GM08714 (cell line): ENCODE measurements around the gene KCTD8.
"Not testable (repeated sequence)": the region's sequence is repeated elsewhere in the genome, so short reads cannot be mapped to it uniquely, and the experiment has no call there.

Source experiments
- H3K4me3 ChIP-seq: fragments of 200-500 bp; sonication (Bioruptor generic); 2 replicates; pipeline ENCODE4 v1.5.1; 2014; ENCODE audit warnings: mild to moderate bottlenecking, low read length, inconsistent platforms
- ZNF274 ChIP-seq: IDR thresholded peaks from 2 replicates; pipeline ENCODE4 v1.6.1; 2012; ENCODE audit warnings: mild to moderate bottlenecking, low read depth, low read length

Gene KCTD8

DNA sequence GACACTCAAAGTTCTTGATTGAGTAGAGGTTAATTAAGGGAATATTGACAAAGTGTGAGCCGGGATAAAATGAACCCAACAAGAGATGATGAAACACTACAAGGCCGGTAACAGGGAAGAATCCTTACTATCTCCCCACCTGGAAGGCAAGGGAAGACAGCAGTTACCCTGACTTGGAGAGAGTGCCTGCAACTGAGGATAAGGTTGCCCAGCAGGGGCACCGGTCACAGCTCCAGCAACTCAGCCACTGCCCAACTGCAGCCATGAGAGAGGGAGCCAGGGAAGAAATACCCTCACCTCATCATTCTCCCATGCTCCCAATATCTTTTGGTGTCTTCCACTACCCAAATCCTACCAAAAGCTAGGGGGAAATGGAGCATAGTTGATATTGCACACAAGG lies 212.7 kb downstream of the KCTD8 start:
- no peak overlapping the region for H3K4me3 ChIP-seq
- no peak for TF ChIP-seq ZNF274

DNA sequence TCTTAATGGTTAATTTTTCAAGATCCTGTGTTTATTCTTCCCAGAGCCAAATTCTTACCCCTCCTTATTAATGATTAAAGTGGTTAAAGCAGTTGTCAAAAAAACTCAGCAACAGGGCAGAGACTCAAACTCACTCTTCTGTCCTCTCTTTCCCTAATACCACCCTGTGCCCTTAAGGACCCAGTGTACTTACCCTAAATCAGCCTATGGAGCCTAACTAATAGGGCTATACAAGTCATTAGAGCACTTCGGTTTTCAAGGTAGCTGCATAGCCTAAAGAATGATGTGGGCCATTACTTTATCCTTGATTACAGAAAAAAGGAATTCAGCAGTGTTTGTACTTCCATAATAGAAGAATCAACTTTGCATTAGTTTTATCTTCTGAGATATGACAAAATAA lies 216.3 kb downstream of the KCTD8 start:
- no peak for TF ChIP-seq ZNF274
- H3K4me3 ChIP-seq = no peak overlapping the region

DNA sequence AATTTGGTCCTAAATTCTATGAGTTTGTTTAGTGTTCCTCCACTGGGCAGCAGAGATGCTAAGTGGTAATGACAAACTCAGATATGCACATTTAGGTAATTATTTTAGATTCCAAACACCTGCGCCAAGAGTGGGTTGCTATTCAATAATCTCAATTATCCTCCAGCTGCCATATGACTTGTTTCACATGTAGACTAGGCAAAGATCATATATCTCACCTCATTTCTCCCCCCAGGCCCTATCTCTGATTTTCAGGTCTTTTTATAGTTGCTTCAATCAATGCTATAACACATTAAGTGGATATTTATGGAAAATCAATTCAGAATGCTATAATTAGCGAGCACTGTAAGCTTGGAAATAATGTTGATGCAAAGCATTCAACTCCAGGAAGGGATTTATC lies 217.6 kb downstream of the KCTD8 start:
- no peak overlapping the region for H3K4me3 ChIP-seq
- no peak for TF ChIP-seq ZNF274

DNA sequence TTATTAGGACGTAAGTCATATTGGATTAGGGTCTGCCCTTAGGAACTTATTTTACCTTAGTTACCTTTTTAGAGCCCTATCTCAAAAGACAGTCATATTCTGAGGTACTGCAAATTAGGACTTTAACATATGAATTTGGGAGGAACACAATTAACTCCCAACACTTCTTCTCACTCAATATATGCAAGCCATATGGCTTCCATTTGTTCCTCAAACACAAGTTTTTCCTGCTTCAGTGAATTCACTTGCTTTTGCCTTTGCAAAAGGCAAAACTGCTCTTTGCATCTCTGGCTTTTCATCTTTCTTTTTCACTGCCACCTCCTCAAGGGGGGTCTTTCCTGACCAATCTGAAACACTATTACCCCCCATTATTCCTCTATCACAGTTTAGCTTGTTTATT lies 220.3 kb downstream of the KCTD8 start:
- no peak for TF ChIP-seq ZNF274
- no peak overlapping the region for H3K4me3 ChIP-seq

DNA sequence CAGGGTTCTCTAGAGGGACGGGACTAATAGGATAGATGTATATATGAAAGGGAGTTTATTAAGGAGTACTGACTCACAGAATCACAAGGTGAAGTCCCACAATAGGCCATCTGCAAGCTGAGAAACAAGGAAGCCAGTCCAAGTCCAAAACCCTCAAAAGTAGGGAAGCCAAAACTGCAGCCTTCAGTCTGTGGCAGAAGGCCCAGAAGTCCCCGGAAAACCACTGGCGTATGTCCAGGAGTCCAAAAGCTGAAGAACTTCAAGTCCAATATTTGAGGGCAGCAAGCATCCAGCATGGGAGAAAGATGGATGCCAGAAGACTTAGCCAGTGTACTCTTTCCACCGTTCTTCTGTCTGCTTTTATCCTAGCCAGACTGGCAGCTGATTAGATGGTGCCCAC lies 227.2 kb downstream of the KCTD8 start:
- H3K4me3 ChIP-seq = no peak overlapping the region
- no peak for TF ChIP-seq ZNF274

DNA sequence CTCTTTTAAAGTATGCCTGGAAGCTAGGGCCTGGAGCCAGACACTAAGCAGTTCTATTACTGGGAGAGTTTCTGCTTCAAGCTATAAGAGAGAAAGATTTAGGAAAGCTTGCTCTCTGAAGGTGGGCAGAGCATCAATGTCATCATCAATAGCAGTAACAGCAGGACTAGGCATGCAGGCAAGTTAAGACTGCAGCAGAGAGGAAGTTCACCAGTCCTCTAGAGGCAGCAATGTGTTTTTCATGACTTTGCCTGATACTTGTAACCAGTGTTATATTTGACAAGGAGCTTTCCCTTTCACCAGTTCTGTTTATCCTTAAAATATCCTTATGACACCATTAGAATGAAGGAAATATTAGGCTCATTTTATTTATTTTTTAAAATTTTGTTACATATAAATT lies 237.9 kb downstream of the KCTD8 start:
- TF ChIP-seq ZNF274 = no peak
- H3K4me3 ChIP-seq = no peak overlapping the region

DNA sequence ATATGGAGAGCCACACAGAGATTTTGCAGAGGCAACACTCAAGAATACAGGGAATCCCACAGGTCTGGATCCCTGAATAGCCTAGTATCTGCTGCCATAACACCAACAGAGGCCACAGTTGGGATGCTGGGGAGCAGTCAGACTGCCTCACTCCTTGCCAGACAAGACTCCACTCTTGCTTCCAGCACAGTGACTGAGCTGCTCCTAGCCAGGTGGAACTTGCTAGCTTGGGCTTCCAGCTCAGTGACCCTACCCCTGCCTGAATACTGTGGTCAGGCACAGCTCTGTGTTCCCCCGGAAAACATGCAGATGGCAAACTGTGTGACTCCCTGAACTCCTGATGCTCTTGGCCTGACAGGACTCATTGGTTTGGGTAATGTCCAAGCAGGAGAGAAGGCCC lies 251.8 kb downstream of the KCTD8 start:
- TF ChIP-seq ZNF274 = no peak
- no peak overlapping the region for H3K4me3 ChIP-seq

DNA sequence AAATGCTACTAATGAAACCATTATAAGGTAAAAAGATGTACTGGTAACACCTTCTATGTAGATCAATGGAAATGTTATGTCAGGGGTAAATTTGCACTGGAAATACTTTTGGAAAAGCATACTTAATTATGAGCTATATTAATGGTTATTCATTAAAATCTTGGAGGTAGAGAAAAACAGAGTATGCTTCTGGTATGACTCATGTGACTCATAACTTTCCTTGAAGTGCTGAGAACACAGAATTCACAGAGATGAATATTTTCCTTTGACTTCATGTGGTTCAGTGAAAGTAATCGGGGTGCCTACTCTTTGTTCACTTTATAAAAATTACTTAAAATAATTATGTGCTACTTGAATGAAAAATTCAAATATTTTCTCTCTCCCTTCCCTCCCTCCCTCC lies 254.2 kb downstream of the KCTD8 start:
- H3K4me3 ChIP-seq = no peak overlapping the region
- TF ChIP-seq ZNF274 = no peak

DNA sequence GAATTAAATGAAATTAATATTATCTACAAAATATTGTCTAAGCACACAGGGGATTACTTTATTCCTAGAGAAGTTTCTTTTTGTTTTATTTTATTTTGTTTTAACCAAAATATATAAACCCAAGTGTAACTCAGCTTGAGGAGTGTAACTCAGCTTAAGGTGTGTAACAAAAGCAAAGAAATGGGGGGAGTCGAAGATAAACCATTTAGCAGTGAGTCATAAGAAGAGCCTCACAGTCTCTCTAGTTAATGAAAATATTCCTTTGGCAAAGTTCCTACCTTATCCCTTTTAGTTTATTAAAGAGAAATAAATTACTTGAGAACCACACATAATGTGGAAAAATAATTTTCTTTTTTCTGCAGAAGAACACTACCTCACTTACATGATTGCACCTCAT lies 261.8 kb downstream of the KCTD8 start:
- TF ChIP-seq ZNF274 = no peak
- no peak overlapping the region for H3K4me3 ChIP-seq

DNA sequence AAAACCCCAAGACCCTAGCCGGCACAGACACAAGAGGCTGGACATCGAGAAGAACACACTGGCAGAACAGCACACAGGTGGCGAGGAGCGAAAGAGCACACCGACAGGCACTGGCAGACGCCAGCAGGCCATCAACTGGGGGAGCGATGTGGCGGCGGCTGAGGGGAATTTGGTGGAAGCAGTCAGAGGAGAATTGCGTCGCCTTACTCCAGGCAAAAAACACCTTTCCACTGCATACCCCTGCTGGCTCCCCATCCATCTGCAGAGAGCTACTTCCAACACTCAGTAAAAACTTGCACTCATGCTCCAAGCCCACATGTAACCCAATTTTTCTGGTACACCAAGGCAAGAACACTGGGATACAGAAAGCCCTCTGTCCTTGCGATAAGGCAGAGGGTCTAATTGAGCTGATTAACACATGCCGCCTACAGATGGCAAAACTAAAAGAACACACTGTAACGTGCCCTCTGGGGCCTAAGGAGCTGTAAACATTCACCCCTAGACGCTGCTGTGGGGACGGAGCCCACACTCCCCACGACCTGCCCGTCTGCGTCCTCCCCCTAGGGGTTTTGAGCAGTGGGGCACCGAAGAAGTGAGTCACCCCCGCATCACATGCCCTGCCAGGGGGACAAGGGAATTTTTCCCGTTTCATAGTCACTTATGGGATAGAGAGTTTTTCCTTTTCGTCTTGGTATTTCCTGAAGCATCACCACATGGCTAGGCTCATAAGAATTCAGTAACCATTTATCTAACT lies 262.3 kb downstream of the KCTD8 start:
- no peak for TF ChIP-seq ZNF274
- H3K4me3 ChIP-seq = no peak overlapping the region

DNA sequence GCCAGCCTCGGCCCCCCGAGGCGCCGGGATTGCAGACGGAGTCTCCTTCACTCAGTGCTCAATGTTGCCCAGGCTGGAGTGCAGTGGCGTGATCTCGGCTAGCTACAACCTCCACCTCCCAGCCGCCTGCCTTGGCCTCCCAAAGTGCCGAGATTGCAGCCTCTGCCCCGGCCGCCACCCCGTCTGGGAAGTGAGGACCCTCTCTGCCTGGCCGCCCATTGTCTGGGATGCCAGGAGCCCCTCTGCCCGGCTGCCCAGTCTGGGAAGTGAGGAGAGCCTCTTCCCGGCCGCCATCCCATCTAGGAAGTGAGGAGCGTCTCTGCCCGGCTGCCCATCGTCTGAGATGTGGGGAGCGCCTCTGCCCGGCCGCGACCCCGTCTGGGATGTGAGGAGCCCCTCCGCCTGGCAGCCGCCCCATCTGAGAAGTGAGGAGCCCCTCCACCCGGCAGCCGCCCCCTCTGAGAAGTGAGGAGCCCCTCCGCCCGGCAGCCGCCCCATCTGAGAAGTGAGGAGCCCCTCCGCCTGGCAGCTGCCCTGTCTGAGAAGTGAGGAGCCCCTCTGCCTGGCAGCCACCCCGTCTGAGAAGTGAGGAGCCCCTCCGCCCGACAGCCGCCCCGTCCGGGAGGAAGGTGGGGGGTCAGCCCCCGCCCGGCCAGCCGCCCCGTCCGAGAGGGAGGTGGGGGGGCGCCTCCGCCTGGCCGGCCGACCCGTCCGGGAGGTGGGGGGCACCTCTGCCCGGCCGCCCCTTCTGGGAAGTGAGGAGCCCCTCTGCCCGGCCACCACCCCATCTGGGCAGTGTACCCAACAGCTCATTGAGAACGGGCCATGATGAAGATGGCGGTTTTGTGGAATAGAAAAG lies 266.9 kb downstream of the KCTD8 start:
- not testable (repeated sequence) for H3K4me3 ChIP-seq

DNA sequence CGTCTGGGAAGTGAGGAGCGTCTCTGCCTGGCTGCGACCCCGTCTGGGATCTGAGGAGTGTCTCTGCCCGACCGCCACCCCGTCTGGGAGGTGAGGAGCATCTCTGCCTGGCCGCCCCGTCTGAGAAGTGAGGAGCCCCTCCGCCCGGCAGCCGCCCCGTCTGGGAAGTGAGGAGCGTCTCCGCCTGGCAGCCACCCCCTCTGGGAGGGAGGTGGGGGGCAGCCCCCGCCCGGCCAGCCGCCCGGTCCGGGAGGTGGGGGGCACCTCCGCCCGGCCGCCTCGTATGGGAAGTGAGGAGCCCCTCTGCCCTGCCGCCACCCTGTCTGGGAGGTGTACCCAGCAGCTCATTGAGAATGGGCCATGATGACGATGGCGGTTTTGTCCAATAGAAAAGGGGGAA lies 280.8 kb downstream of the KCTD8 start:
- H3K4me3 ChIP-seq = not testable (repeated sequence)

DNA sequence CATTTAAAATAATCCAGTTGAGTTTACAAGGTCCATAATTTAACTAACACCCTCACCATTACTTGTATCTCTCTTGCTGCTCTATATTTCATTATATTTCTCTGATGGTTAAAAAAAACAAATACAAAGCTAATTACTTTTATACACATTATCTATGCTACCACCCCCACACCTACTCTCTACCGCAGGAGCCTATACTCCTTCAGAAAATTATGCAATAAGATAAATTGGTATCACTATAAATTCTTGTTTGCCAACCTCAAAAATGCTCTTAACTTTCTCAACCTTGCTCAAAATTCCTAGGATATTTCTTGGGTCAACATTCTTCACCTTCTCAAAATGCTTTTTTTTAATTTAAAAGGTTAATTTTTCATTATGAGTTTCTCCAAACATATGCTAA lies 282.7 kb downstream of the KCTD8 start:
- H3K4me3 ChIP-seq = no peak overlapping the region
- TF ChIP-seq ZNF274 = no peak

DNA sequence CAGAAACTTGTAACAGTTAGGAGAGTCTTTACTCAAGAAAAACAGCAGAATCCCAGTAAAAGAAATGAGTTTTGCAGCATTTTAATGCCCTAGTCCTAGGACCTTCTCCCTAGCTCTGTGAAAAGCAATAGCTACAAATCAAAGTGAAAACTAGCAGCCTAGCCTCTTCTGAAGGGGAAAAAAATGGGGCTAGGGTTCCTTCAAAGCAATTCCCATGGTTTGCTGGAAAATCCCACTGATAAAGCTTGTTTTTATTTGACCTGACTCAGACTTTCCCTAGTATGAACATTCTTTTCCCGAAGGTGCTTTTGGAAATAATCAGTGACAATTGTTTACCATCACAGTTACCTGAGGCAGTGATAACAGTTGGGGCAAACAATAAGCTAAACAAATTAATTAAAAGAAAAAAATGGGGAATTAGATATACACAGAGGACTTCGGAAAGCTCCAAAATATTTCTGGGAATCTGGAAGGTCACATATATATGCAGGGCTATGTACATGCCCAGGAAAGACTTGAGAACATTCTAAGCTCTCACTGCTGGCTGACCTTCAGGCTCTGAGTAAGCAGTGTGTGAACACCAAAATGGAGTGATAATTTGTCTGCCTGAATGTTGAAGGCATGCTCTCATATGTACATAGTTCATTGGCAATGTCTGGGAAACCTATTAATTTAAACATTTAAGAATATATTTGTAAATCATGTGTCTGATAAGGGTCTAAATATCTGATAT lies 285.9 kb downstream of the KCTD8 start:
- TF ChIP-seq ZNF274 = no peak
- no peak overlapping the region for H3K4me3 ChIP-seq

DNA sequence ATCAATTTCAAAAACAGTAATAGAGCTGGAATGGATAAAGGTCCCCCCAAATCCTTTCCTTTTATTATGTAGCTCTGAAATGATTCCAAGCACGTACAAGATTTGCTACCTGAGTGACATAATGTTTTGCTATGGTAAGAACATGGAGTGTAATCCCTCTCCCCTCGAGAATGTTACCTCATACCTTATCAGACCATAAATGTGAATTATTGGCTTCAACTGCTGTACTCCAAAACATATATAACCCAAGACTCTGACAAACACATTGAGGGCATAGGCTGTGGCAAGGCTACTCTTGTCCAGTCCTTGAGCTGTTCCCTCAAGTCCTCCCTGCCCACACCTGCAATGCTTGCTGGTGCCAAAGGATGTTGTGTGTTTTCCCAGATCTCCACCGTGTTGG lies 286.9 kb downstream of the KCTD8 start:
- TF ChIP-seq ZNF274 = no peak
- no peak overlapping the region for H3K4me3 ChIP-seq
